ENCODE data around the gene NPY5R.

The NPY5R gene

DNA sequence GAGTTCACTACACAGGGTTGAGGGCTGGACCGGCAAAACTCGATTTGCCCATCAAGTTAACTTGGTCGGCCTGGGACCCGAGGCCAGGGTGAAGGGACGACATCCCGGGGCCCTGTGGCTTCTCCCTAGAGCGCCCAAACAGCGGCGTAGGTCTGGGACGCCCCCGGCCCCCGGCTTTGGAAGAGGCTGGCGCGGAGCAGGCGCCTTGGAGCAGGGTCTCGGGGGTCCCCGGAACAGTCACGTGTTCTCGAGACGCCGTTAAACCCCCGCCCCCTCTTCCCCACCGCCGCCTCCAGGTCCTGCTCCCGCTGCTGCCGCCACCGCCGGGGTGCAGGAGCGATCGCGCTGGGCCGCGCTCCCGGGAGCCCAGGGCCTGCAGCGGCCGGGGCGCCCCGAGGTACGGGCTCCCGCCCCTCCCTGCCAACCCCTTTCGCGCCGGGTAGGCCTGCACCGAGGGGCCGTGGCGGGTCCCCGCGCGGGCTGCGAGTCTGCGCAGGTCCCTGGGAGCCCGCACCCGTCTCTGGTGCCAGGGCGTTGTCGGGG lies at the start of gene NPY5R:
Gene NPY5R (plus strand): TSS at position 289 of the 543 bp plus-strand sequence. CDS start 6,382 bp downstream, outside the sequence.
- DNase-seq (ENCODE audit: low read depth), result no peak

GRCh38 chr4:163295138-163295537 lies 48.6 kb upstream of the NPY5R start:
- no peak for DNase-seq (ENCODE audit: low read depth)

DNA sequence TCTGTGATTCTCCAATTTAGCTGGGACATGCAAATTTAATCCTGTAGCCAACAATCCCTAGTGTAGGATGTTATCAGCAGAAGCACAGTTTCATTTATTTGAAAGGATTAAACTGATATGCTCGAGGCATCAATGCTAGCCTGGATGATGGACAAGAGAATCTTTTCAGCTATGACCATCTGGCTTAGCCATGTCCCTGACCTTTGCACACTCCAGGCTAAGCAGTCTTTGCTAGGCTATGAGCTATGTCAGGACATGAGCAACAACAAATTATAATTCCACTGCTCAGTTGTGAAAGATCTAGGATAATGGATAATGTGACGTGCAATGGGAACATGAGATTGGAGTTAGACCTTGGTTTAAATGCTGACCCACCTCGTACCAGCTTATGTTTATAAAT lies 43.2 kb upstream of the NPY5R start:
- DNase-seq (ENCODE audit: low read depth), result no peak

DNA sequence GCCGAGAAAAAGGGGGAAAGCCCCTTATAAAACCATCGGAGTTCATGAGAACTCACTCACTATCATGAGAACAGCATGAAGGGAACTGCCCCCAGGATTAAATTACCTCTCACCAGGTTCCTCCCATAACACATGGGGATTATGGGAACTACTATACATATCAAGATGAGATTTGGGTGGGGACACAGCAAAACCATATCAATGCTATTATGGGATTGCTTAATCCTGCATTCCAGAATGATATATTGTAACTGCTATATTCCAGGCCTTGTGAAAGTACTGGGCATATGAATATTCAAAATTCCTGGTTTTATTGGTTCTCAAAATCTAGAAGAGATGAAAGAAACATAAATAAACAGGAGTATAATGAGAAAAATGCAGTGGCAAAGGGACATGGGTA lies 40.6 kb upstream of the NPY5R start:
- DNase-seq (ENCODE audit: low read depth), result no peak

DNA sequence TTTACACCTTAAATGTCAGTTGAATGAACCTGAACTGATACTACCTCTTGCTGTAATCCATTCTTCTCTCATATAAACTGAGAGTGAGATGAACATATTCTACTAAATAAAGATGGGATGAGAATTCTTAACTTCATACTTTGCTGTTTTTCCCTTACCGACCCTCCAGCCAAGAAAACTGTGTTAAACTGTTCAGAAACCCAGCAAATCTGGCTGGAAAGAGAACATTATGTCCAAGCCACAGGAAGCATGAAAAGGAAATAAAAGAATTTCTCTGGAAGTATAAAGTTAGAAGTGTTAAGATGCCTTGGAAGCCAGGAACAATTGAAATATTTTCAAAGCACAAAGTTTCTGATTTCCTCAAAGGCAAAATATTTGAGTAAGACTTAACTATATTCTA lies 34.2 kb upstream of the NPY5R start:
- DNase-seq (ENCODE audit: low read depth), result no peak

GRCh38 chr4:163317110-163317509 lies 26.6 kb upstream of the NPY5R start:
- DNase-seq (ENCODE audit: low read depth), result no peak

- DNase-seq (ENCODE audit: low read depth), result no peak
These were observed 12.6 kb upstream of the NPY5R start for GRCh38 chr4:163330916-163331628.

- no peak for DNase-seq (ENCODE audit: low read depth)
These were observed 11.9 kb upstream of the NPY5R start for GRCh38 chr4:163331629-163332376.

DNA sequence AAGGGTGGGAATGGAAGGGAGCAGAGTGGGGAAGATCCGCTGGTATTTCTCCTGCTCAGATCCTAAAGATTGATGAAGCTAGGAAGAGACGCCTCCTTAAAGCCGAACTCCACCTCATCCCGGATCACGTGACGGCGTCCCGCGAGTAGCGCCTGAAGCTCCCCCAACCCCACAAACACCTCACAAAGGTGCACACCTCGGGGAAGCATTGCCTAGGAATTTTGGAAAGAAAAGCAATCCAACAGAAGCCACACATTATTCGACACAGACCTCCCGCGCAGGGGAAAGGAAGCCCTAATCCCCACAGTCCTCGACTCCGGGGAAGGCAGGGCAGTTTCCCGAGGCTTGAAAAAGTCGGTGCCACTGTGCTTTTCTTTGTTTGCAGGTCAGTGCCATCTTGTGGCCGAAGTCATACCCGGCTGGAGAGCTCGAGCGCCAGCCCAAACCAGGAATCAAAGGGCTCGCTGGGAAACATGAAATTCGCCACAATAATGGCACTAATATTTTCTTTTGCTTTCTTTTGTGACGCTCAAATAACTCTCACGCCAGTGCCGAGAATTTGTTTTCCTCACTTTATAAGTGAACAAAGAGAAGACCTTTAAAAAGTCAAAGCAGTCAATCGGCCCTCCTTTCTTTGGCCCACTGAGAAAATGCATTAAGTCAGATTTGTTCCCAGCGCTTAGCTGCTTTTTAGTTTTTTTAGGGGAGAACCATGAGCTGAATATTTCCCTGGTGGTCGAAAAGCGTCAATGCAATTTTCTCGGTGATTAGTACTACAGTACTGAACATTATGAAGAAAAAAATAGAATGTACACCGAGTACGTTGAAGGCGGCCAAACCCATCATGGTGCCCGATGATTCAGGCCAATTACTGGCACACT lies 10.9 kb upstream of the NPY5R start, which contains the start of gene NPY1R:
Gene NPY1R (minus strand): TSS at position 71 of the 881 bp plus-strand sequence. CDS start 6,042 bp downstream, outside the sequence.
- DNase-seq (ENCODE audit: low read depth), result no peak

GRCh38 chr4:163335384-163335783 lies 8.3 kb upstream of the NPY5R start:
- no peak for DNase-seq (ENCODE audit: low read depth)

DNA sequence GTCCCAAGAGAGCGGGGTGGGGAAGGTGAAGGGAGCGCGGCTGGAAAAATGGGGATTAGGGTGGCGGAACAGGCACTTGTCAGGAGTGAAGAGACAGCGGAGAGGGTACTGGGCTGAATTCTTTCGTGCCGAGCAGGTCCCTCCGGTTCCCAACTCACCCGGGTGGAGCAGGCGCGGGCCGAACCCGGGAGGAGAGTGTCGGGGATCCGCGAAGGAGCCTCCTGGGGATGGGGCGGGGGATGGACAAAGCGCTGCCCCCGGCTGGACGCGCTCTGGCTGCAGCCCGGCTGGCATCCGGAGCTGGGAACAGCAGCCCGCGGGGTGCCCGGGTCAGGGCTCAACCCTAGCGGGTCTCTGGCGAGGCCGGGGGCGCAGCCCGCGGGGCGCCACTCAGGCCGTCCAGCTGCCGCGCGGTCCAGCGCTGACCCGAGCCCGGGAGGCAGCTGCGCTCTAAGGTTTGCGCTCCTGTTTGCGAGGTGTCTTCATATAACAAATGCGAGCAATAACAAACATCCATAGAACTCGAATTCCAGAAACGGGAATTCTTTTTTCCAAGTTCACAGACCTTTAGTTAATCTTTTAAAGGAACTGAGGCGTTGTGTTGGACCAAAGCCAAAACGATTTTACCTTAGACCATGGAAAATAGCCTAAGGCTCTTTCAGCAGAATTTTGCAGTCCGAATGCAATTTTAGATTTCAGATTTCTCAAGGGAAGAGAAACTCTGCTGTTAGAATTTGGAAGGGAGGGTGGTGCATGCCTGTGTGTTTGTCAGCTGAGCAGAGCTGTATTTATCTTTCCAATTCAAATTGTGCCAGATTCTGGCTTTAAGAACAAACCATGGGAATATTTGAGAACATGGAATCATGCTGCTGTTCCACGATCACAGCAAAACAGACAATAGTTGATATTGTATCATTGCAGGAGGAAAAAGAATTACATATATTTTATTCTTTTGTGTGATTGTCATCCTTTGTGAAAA lies 744 bp downstream of the NPY5R start:
- DNase-seq (ENCODE audit: low read depth), result no peak

DNA sequence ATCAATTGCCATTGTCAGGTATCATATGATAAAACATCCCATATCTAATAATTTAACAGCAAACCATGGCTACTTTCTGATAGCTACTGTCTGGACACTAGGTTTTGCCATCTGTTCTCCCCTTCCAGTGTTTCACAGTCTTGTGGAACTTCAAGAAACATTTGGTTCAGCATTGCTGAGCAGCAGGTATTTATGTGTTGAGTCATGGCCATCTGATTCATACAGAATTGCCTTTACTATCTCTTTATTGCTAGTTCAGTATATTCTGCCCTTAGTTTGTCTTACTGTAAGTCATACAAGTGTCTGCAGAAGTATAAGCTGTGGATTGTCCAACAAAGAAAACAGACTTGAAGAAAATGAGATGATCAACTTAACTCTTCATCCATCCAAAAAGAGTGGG lies 7.0 kb downstream of the NPY5R start:
- DNase-seq (ENCODE audit: low read depth), result no peak

GRCh38 chr4:163353054-163353453 lies 9.4 kb downstream of the NPY5R start:
- DNase-seq (ENCODE audit: low read depth), result no peak

GRCh38 chr4:163356104-163356503 lies 12.4 kb downstream of the NPY5R start:
- no peak for DNase-seq (ENCODE audit: low read depth)

- no peak for DNase-seq (ENCODE audit: low read depth)
These were observed 24.0 kb downstream of the NPY5R start for GRCh38 chr4:163367651-163368050.

DNA sequence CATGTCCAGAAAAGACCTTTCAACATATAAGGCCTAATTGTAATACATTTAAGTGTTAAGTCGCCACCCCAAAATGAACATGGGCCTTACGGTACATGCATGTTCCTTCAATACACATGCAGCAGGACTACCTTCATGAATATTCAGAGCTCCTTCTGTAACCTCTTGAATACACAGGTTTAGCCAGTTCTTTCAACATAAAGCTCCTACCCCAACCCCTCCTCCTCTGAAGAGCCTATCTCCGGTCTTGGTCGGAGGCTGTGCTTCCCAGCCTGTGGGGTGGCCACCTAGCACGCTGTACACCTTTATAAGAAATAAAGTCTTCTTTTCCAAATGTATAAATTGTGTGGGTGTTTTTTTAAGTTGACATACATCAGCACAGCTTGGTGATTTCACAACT lies 28.3 kb downstream of the NPY5R start:
- no peak for DNase-seq (ENCODE audit: low read depth)

GRCh38 chr4:163378661-163379060 lies 35.0 kb downstream of the NPY5R start:
- no peak for DNase-seq (ENCODE audit: low read depth)

GRCh38 chr4:163380703-163381102 lies 37.0 kb downstream of the NPY5R start:
- no peak for DNase-seq (ENCODE audit: low read depth)

DNA sequence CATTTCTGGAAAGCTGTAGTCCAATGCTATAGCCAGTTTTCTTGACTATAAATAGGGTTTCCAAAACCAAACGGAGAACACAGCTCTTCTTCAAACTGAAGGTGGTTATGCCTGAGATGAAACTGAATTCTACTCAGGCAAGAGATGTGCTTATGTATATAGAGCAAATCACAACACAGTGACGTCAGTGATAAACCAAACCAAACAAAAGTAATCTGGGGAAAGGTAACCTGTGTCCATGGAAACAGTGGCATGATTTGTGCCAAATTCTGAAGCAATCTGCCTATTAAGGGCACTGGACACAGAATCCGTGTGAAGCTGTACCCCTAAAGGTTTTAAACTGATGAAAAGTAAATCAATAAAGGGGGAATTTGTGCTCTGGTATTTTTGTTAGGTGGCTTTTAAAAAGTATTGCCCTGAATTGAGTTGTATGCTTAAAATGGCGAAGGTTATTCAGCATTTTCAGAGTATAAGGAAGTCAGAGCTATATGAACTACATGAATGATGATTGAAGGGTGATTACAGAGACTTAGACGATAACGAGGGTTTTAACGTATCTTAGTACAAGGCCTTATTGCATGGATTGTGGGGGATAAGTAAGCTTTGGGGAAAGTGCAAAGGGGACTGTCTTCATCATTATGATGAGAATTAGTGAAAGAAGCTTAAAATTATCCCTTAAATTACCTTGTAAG lies 38.6 kb downstream of the NPY5R start:
- no peak for DNase-seq (ENCODE audit: low read depth)

DNA sequence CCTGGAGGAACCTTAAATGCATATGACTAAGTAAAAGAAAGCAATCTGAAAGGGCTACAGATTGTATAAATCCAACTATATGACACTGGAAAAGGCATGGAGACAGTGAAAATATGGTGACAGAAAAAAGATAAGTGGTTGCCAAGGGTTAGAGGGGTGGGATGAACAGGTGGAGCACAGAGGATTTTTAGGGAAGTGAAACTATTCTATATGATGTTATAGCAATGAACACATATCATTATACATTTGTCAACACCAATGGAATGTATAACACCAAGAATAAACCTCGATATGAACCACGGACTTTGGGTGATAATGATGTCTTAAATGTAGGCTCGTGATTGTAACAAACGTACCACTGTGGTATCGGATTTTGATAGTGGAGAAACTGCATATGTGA lies 40.7 kb downstream of the NPY5R start:
- no peak for DNase-seq (ENCODE audit: low read depth)
